ENCODE results near the gene GLB1L3.
"Not testable (repeated sequence)": the region's sequence is repeated elsewhere in the genome, so short reads cannot be mapped to it uniquely, and the experiment has no call there.

The GLB1L3 gene

DNA sequence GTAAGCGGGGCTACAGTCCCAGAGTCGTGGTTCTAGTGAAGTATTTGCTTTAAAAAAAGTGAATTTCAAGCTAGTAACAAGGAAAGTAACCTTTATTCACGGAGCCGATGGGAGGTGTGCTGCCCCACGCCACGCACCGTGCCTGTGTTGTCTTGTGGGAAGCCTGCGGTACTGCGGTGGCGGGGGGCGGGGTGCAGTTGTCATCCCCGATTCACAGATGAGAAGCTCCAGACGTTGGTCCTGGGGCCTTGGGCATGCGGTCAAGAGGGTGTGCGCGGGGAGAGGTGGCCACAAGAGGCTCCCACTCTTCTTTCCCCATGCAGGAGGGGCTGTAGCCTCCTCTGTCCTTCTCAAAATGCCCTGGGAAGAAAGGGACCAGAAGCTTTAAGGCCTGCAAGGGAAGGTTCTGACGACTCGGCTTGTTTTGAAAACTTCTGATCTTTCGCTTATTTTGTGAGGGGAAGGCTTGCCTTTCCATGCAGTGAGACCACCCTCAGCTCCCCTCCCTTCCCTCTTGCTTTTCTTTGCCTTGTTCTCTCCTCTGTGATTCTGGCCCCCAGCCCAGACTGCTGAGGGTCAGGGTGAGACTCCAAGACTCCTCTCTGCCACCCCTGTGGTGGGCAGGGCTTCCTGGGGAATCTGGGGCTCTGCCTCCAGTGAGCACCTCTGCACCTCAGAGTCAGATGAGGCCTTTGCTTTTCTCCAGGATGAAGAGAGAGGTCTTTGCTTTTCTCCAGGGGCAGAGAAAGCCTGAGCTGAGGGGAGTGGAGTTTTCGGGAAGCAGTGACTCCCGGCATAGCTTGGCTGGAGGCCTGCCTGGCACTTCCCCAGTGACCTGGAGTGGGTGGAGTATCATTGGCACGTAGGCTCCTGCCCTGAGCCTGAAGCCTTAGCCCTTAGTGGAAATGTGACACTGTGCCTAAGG lies 6.2 kb downstream of the GLB1L3 start:
- TF ChIP-seq EZH2phosphoT487 (IDR thresholded peaks at IDR 0.05; ENCODE audit: borderline replicate concordance, low read length) = no peak
- no peak for TF ChIP-seq CTCF (IDR thresholded peaks at IDR 0.05; ENCODE audit: low read depth, low read length, poor library complexity, severe bottlenecking)
- no peaks in the 10 kb centered on the region for H4K20me1 ChIP-seq (ENCODE audit: control insufficient read depth, insufficient read depth, low read depth, low read length)

DNA sequence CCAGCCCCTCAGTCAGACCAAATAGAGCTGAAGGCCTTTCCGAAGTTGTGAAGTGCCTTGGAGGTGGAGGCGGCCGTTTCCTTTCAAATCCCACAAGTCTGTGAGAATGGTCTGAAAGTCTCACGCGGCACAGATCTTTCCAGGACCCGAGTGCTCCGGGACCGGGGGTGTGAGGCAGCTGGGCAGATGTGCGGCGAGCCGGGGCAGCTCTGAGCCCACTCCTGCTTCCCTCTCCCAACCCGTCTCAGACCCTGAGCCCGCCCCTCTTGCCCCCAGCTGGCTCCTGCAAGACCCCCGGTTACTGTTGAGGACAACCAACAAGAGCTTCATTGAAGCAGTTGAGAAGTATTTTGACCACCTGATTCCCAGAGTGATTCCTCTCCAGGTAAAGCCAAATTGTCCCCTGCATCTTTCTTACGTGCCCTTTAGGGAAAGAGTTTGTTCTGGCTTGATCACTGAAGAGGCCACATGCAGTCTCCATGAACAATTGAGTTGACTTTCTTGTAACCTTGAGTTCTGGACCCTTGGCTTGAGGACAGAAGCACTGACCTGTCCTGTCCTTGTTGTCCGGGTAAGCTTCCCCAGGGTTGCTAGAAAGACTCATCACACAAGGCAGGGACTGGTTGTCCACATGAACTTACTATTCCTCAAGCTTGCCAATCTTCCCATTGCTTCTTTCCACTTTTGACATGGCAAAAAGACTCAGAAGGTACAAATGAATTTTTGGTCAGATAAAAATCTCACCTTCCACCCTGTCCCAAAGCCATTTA lies 7.5 kb downstream of the GLB1L3 start:
- no peaks in the 10 kb centered on the region for H3K36me3 ChIP-seq (ENCODE audit: control insufficient read depth, low read length)
- H3K4me3 ChIP-seq (ENCODE audit: low read length) = no peak overlapping the region

More for the DNA sequence above, 6.2 kb downstream of the GLB1L3 start:
- Histone ChIP-seq H3K4me3 (ENCODE audit: low read length) (no peak overlapping the region), H3K27me3 (ENCODE audit: control insufficient read depth, low read length) (peaks cover 14% of the 10 kb centered on the region), H3K9me2 (replicated peaks; ENCODE audit: control insufficient read depth, low read length) (no peaks in the 10 kb centered on the region), H3K4me2 (ENCODE audit: low read length) (no peak overlapping the region), H3K79me2 (ENCODE audit: control insufficient read depth, low read length) (no peaks in the 10 kb centered on the region), H3F3A (ENCODE audit: control insufficient read depth, insufficient read depth) (no peaks in the 10 kb centered on the region), H3K36me3 (ENCODE audit: control insufficient read depth, low read length) (no peaks in the 10 kb centered on the region), H3K4me1 (ENCODE audit: control insufficient read depth, low read length) (no peaks in the 10 kb centered on the region), H3K27ac (ENCODE audit: low read depth, low read length) (no peak overlapping the region), H3K9me3 (ENCODE audit: control insufficient read depth, insufficient read depth, low read length) (no peaks in the 10 kb centered on the region)

GRCh38 chr11:134284349-134284748 lies 8.2 kb downstream of the GLB1L3 start:
- not testable (repeated sequence) for H3K27me3 ChIP-seq (ENCODE audit: control insufficient read depth, low read length); H3K27ac ChIP-seq (ENCODE audit: low read depth, low read length); H3K4me3 ChIP-seq (ENCODE audit: low read length); H3K36me3 ChIP-seq (ENCODE audit: control insufficient read depth, low read length); H3F3A ChIP-seq (ENCODE audit: control insufficient read depth, insufficient read depth); H3K79me2 ChIP-seq (ENCODE audit: control insufficient read depth, low read length); H4K20me1 ChIP-seq (ENCODE audit: control insufficient read depth, insufficient read depth, low read depth, low read length); H3K9me3 ChIP-seq (ENCODE audit: control insufficient read depth, insufficient read depth, low read length); H3K4me2 ChIP-seq (ENCODE audit: low read length); H3K4me1 ChIP-seq (ENCODE audit: control insufficient read depth, low read length); H3K9me2 ChIP-seq (replicated peaks; ENCODE audit: control insufficient read depth, low read length)

More for the DNA sequence above, 7.5 kb downstream of the GLB1L3 start:
- Histone ChIP-seq H3K4me1 (ENCODE audit: control insufficient read depth, low read length) (no peaks in the 10 kb centered on the region), H3K9me2 (replicated peaks; ENCODE audit: control insufficient read depth, low read length) (no peaks in the 10 kb centered on the region), H4K20me1 (ENCODE audit: control insufficient read depth, insufficient read depth, low read depth, low read length) (no peaks in the 10 kb centered on the region), H3K4me2 (ENCODE audit: low read length) (no peak overlapping the region), H3K27me3 (ENCODE audit: control insufficient read depth, low read length) (peaks cover 7% of the 10 kb centered on the region), H3K27ac (ENCODE audit: low read depth, low read length) (no peak overlapping the region), H3K79me2 (ENCODE audit: control insufficient read depth, low read length) (no peaks in the 10 kb centered on the region), H3F3A (ENCODE audit: control insufficient read depth, insufficient read depth) (no peaks in the 10 kb centered on the region), H3K9me3 (ENCODE audit: control insufficient read depth, insufficient read depth, low read length) (no peaks in the 10 kb centered on the region)
- TF ChIP-seq EZH2phosphoT487 (IDR thresholded peaks at IDR 0.05; ENCODE audit: borderline replicate concordance, low read length) = no peak
- no peak for TF ChIP-seq CTCF (IDR thresholded peaks at IDR 0.05; ENCODE audit: low read depth, low read length, poor library complexity, severe bottlenecking)

DNA sequence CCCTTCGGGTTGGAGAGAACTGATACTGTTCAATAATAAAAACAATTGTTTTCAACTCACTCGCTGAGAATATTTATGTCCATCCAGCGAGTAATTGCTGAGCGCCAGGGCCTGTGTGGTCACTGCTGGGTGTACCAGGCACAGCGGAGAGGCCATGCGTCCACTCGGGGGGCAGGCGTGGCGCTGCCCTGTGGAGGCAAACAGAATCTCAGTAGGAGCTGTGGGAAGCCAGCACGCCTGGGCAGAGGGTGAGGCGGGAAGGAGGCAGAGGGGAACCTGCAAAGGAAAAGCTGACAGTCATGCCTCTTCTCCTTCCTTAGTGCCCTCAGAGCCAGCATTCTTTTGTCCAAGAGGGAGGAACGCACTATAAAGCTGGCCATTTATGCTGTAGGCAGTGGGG lies 11.4 kb downstream of the GLB1L3 start:
- no peak overlapping the region for H3K4me3 ChIP-seq (ENCODE audit: low read length)
- no peaks in the 10 kb centered on the region for H3K27me3 ChIP-seq (ENCODE audit: control insufficient read depth, low read length)
- no peaks in the 10 kb centered on the region for H4K20me1 ChIP-seq (ENCODE audit: control insufficient read depth, insufficient read depth, low read depth, low read length)
- H3K27ac ChIP-seq (ENCODE audit: low read depth, low read length) = no peak overlapping the region
- TF ChIP-seq CTCF (IDR thresholded peaks at IDR 0.05; ENCODE audit: low read depth, low read length, poor library complexity, severe bottlenecking) = no peak
- no peak for TF ChIP-seq EZH2phosphoT487 (IDR thresholded peaks at IDR 0.05; ENCODE audit: borderline replicate concordance, low read length)
- no peaks in the 10 kb centered on the region for H3K4me1 ChIP-seq (ENCODE audit: control insufficient read depth, low read length)
- no peaks in the 10 kb centered on the region for H3K9me2 ChIP-seq (replicated peaks; ENCODE audit: control insufficient read depth, low read length)
- H3K79me2 ChIP-seq (ENCODE audit: control insufficient read depth, low read length) = no peaks in the 10 kb centered on the region
- no peaks in the 10 kb centered on the region for H3K9me3 ChIP-seq (ENCODE audit: control insufficient read depth, insufficient read depth, low read length)
- H3F3A ChIP-seq (ENCODE audit: control insufficient read depth, insufficient read depth) = no peaks in the 10 kb centered on the region
- no peaks in the 10 kb centered on the region for H3K36me3 ChIP-seq (ENCODE audit: control insufficient read depth, low read length)
- no peak overlapping the region for H3K4me2 ChIP-seq (ENCODE audit: low read length)
